Measurements from ENCODE around the gene PDIK1L.
A peak's percentile ranks its signal among the peaks of the same experiment; 100 is the strongest.

PDIK1L gene

GRCh38 chr1:26153966-26154532 is 42.4 kb downstream of the PDIK1L start:
- no peak for FAIRE-seq

GRCh38 chr1:26154750-26155149 is 43.1 kb downstream of the PDIK1L start:
- FAIRE-seq = no peak
- DNase-seq (ENCODE audit: low spot score) = no peak

More at GRCh38 chr1:26153966-26154532, 42.4 kb downstream of the PDIK1L start:
- no peak for DNase-seq (ENCODE audit: low spot score)

- FAIRE-seq (no peak), DNase-seq (ENCODE audit: low spot score) (no peak)
These were observed 44.0 kb downstream of the PDIK1L start for GRCh38 chr1:26155370-26156284.

- FAIRE-seq (no peak), DNase-seq (ENCODE audit: low spot score) (peak; percentile 85)
These were observed 44.8 kb downstream of the PDIK1L start for GRCh38 chr1:26156285-26157038.

GRCh38 chr1:26158271-26158907 is 46.8 kb downstream of the PDIK1L start:
- DNase-seq (ENCODE audit: low spot score) (no peak), FAIRE-seq (no peak)

- FAIRE-seq = no peak
- no peak for DNase-seq (ENCODE audit: low spot score)
These were observed 47.5 kb downstream of the PDIK1L start, which contains the start of gene FAM110D for GRCh38 chr1:26158908-26159742. Gene FAM110D (plus strand): TSS chr1:26159079. CDS start chr1:26161292, 2,213 bp downstream.

- FAIRE-seq (no peak), DNase-seq (ENCODE audit: low spot score) (no peak)
These were observed 48.1 kb downstream of the PDIK1L start for GRCh38 chr1:26159743-26160039.

GRCh38 chr1:26160527-26161414 is 49.1 kb downstream of the PDIK1L start:
- no peak for DNase-seq (ENCODE audit: low spot score)
- no peak for FAIRE-seq

GRCh38 chr1:26161415-26162219 is 50.0 kb downstream of the PDIK1L start:
- no peak for FAIRE-seq

GRCh38 chr1:26162220-26162709 is 50.6 kb downstream of the PDIK1L start:
- no peak for FAIRE-seq
- no peak for DNase-seq (ENCODE audit: low spot score)

More at GRCh38 chr1:26161415-26162219, 50.0 kb downstream of the PDIK1L start:
- DNase-seq (ENCODE audit: low spot score) = no peak

GRCh38 chr1:26163684-26164035 is 52.0 kb downstream of the PDIK1L start:
- DNase-seq (ENCODE audit: low spot score) (no peak), FAIRE-seq (no peak)

- peak; percentile 78 for DNase-seq (ENCODE audit: low spot score)
- FAIRE-seq = no peak
These were observed 52.6 kb downstream of the PDIK1L start for GRCh38 chr1:26164036-26164860.

GRCh38 chr1:26164861-26165842 is 53.5 kb downstream of the PDIK1L start:
- no peak for DNase-seq (ENCODE audit: low spot score)
- no peak for FAIRE-seq

GRCh38 chr1:26166719-26167281 is 55.2 kb downstream of the PDIK1L start:
- FAIRE-seq = no peak

GRCh38 chr1:26168410-26169197 is 57.0 kb downstream of the PDIK1L start, which contains the start of gene C1orf232:
Gene C1orf232 (minus strand): TSS chr1:26168963. CDS start chr1:26168499, 464 bp downstream.
- no peak for DNase-seq (ENCODE audit: low spot score)
- FAIRE-seq = no peak

More at GRCh38 chr1:26166719-26167281, 55.2 kb downstream of the PDIK1L start:
- no peak for DNase-seq (ENCODE audit: low spot score)
